ENCODE measurements around the gene DOK6. TPM values are rescaled to one million over a fixed set of nuclear protein-coding genes. Genes with fewer than 3 reads are reported as not detected.

The DOK6 gene
- total and polyA plus RNA-seq, 2 experiments from 2014 or later = 0.29 to 0.42 TPM

- no peak for ATAC-seq
- Mint-ChIP-seq H3K4me3 (no peak overlapping the region), H3K27ac (no peak overlapping the region), H3K9me3 (peaks cover 31% of the 10 kb centered on the region), H3K27me3 (ENCODE audit: insufficient read depth, low read depth, poor library complexity) (peaks cover 2% of the 10 kb centered on the region), H3K4me1 (peaks cover 18% of the 10 kb centered on the region), H3K36me3 (ENCODE audit: low read depth) (peaks cover 31% of the 10 kb centered on the region)
- peak overlapping the region; percentile 49; the same call in 1 of the 2 replicates for H2AFZ ChIP-seq
- no peaks in the 10 kb centered on the region for H3K9me2 ChIP-seq (ENCODE audit: insufficient read depth)
- H4K20me1 ChIP-seq (replicated peaks; ENCODE audit: insufficient read depth) = no peaks in the 10 kb centered on the region
- H3K4me3 ChIP-seq = no peak overlapping the region
- H3K27me3 ChIP-seq (ENCODE audit: insufficient read depth) = no peaks in the 10 kb centered on the region
- DNase-seq (ENCODE audit: low spot score) = no peak
- peaks cover 13% of the 10 kb centered on the region for H3K4me1 ChIP-seq (ENCODE audit: insufficient read depth)
- no peak overlapping the region for H3K4me2 ChIP-seq
- H3F3A ChIP-seq (replicated peaks; ENCODE audit: low read depth) = no peaks in the 10 kb centered on the region
- H3K79me2 ChIP-seq (replicated peaks; ENCODE audit: insufficient read depth) = no peaks in the 10 kb centered on the region
- no peak for TF ChIP-seq ZNF114 (CRISPR knock-in tag; IDR thresholded peaks at IDR 0.05)
- TF ChIP-seq POLR2AphosphoS5 (IDR thresholded peaks at IDR 0.05; ENCODE audit: low read depth) = no peak
- TF ChIP-seq CREB1 (CRISPR knock-in tag; IDR thresholded peaks at IDR 0.05; ENCODE audit: low read depth) = no peak
- TF ChIP-seq EZH2 (IDR thresholded peaks at IDR 0.05; ENCODE audit: low read depth, unreplicated experiment) = no peak
- TF ChIP-seq ETS1 (IDR thresholded peaks at IDR 0.05) = no peak
- TF ChIP-seq NANOG (IDR thresholded peaks at IDR 0.05; ENCODE audit: borderline replicate concordance) = no peak
- TF ChIP-seq STAT1 (IDR thresholded peaks at IDR 0.05; ENCODE audit: unreplicated experiment) = no peak
- TF ChIP-seq CTCF (conservative IDR thresholded peaks at IDR 0.05; ENCODE audit: low read depth in 2 of 2) = no peak
- TF ChIP-seq ZNF462 (CRISPR knock-in tag; IDR thresholded peaks at IDR 0.05) = no peak
- TF ChIP-seq EZH2phosphoT487 (IDR thresholded peaks at IDR 0.05; ENCODE audit: unreplicated experiment) = no peak
- TF ChIP-seq REST (IDR thresholded peaks at IDR 0.05; ENCODE audit: unreplicated experiment) = no peak
- TF ChIP-seq JUNB (IDR thresholded peaks at IDR 0.05; ENCODE audit: unreplicated experiment) = no peak
- no peak for TF ChIP-seq ZNF331 (CRISPR knock-in tag; IDR thresholded peaks at IDR 0.05; ENCODE audit: low read depth)
- no peaks in the 10 kb centered on the region for H3K36me3 ChIP-seq (ENCODE audit: insufficient read depth)
- no peak overlapping the region for H3K27ac ChIP-seq (ENCODE audit: low read depth)
Observed at GRCh38 chr18:69752737-69753380, 352.2 kb downstream of the DOK6 start.
